Measurements from ENCODE around the gene APOBEC2. TPM values are rescaled to one million over a fixed set of nuclear protein-coding genes. Genes with fewer than 3 reads are reported as not detected.
A peak's percentile ranks its signal among the peaks of the same experiment; 100 is the strongest.

APOBEC2 gene
- total RNA-seq, 1 experiment from 2014 or later = 4.8 TPM

DNA sequence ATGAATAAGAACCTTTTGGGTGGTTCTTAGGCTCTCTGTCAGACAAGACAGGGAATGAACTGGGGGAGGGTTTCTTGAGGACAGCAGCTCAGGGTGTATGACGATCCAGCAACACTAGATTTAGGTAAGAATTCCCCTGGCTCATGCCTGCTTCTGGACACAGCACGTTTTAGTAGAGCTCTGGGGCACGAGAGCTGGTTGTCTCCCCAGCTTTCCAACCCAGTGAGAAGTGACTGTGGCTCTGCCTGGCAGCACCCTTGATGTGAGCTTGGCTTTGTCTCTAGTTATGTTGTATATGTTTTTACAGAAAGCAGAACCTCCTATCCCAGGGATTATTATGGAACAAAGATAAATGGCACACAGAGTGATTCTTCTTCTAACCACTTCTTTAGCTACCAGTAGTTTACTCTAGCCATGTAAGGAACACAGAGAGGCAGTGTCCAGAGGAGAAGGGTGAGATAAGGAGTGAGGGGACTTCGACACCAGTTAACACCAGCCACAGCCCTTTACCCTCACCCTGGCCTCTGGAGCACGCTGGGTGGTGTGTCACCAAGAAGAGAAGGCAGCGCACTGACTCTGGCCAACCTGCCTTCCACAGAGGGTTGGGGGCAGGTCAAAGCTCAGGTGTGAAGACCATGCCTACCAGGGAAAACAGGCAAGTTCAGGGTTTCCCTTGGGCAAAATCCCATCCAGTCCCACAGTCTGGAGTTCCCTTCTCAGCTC is 3.9 kb downstream of the APOBEC2 start:
- Mint-ChIP-seq H3K4me1 (ENCODE audit: low read depth, unreplicated experiment) (peaks cover 78% of the 10 kb centered on the region), H3K9me3 (ENCODE audit: unreplicated experiment) (peaks cover 9% of the 10 kb centered on the region), H3K27ac (ENCODE audit: unreplicated experiment) (peak overlapping the region; percentile 65), H3K4me3 (ENCODE audit: unreplicated experiment) (peak overlapping the region; percentile 7), H3K27me3 (ENCODE audit: insufficient read depth, unreplicated experiment) (no peaks in the 10 kb centered on the region), H3K36me3 (ENCODE audit: insufficient read depth, unreplicated experiment) (peaks cover 20% of the 10 kb centered on the region)
- H3K4me1 ChIP-seq = peaks cover 94% of the 10 kb centered on the region
- no peaks in the 10 kb centered on the region for H3K27me3 ChIP-seq (replicated peaks; ENCODE audit: control insufficient read depth, insufficient read depth, low read length)
- H3K36me3 ChIP-seq (ENCODE audit: control insufficient read depth, insufficient read depth, low read length) = no peaks in the 10 kb centered on the region
- H3K4me3 ChIP-seq (ENCODE audit: low read depth, low read length) = no peak overlapping the region
- CTCF ChIA-PET = no interaction called here
- intact Hi-C loops (cut with micrococcal nuclease; ENCODE audit: unreplicated experiment) = no loop called here
- POLR2A ChIA-PET = interaction anchor here (2.6 kb wide), 1 partner anchor 15 kb away, joined by 8 read pairs; the partner anchor contains the start of genes NFYA and OARD1
- peak in 1 of 2 experiments; percentile 73 for DNase-seq
- TF ChIP-seq, protein P1, sequence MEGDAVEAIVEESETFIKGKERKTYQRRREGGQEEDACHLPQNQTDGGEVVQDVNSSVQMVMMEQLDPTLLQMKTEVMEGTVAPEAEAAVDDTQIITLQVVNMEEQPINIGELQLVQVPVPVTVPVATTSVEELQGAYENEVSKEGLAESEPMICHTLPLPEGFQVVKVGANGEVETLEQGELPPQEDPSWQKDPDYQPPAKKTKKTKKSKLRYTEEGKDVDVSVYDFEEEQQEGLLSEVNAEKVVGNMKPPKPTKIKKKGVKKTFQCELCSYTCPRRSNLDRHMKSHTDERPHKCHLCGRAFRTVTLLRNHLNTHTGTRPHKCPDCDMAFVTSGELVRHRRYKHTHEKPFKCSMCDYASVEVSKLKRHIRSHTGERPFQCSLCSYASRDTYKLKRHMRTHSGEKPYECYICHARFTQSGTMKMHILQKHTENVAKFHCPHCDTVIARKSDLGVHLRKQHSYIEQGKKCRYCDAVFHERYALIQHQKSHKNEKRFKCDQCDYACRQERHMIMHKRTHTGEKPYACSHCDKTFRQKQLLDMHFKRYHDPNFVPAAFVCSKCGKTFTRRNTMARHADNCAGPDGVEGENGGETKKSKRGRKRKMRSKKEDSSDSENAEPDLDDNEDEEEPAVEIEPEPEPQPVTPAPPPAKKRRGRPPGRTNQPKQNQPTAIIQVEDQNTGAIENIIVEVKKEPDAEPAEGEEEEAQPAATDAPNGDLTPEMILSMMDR (IDR thresholded peaks at IDR 0.05; ENCODE audit: insufficient read depth in 1 of 2, low read depth in 1 of 2, low read length in 1 of 2, severe bottlenecking in 1 of 2, unreplicated experiment in 1 of 2) = no peak
- no peaks in the 10 kb centered on the region for H3K9me3 ChIP-seq
- BruUV-seq (replicated peaks) = no TSS peak

DNA sequence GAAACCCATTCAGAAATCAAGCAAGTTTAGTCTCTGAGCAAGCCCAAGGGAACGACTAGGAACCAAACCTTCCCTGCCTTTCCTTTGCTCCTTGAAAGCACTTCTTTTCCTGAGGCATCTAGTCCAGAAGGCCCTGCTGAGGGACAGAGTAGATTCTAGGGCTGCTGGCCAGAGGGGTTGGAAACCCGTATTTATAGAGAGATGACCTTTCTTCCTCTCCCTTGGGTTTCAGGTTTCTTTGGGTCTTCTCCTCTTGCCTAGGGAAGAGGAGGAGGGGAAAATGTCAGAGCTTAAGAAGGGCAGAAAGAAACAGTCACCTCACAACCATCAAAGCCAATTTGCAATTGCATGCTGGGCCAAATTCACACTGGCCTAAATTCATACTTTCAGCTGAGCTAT is 5.8 kb downstream of the APOBEC2 start:
- BruUV-seq (replicated peaks) = no TSS peak
- Histone ChIP-seq H3K36me3 (ENCODE audit: control insufficient read depth, insufficient read depth, low read length) (no peaks in the 10 kb centered on the region), H3K9me3 (no peaks in the 10 kb centered on the region), H3K4me1 (peaks cover 95% of the 10 kb centered on the region), H3K4me3 (ENCODE audit: low read depth, low read length) (no peak overlapping the region), H3K27me3 (replicated peaks; ENCODE audit: control insufficient read depth, insufficient read depth, low read length) (no peaks in the 10 kb centered on the region)
- Mint-ChIP-seq H3K27me3 (ENCODE audit: insufficient read depth, unreplicated experiment) (no peaks in the 10 kb centered on the region), H3K4me3 (ENCODE audit: unreplicated experiment) (no peak overlapping the region), H3K4me1 (ENCODE audit: low read depth, unreplicated experiment) (peaks cover 77% of the 10 kb centered on the region), H3K27ac (ENCODE audit: unreplicated experiment) (peak overlapping the region; percentile 65), H3K9me3 (ENCODE audit: unreplicated experiment) (peaks cover 9% of the 10 kb centered on the region), H3K36me3 (ENCODE audit: insufficient read depth, unreplicated experiment) (peaks cover 24% of the 10 kb centered on the region)
- intact Hi-C loops (cut with micrococcal nuclease; ENCODE audit: unreplicated experiment) = no loop called here
- DNase-seq = no peak
- POLR2A ChIA-PET = interaction anchor here (2.6 kb wide), 1 partner anchor 14 kb away, joined by 8 read pairs; the partner anchor contains the start of genes NFYA and OARD1
- CTCF ChIA-PET = interaction anchor here (0.6 to 0.9 kb wide), 3 partner anchors 12 to 457 kb away, joined by 3 to 4 read pairs (median 3); partner anchors contain the start of genes NFYA and OARD1
- TF ChIP-seq, protein P1 (IDR thresholded peaks at IDR 0.05; ENCODE audit: insufficient read depth in 1 of 2, low read depth in 1 of 2, low read length in 1 of 2, severe bottlenecking in 1 of 2, unreplicated experiment in 1 of 2) = no peak

DNA sequence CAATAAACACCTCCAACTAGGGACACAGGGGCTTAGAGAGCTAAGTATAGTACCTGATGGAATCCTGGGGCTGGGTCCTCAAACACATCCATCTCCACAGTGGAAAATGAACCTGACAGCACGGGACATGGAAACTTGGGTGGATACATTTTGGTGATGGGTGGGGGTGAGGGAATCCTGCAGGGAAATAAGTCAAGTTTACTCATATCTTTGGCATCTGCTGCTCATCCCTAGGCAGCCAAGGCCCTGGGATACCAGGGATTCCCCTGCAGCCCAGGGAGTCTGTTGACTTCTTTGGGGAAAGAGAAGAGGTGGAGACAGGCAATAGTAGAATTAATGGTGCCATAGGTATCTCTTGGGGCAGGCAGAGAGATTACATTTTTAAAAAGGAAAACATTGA is 6.6 kb downstream of the APOBEC2 start:
- no peak overlapping the region for H3K4me3 Mint-ChIP-seq (ENCODE audit: unreplicated experiment)
- peak overlapping the region; percentile 65 for H3K27ac Mint-ChIP-seq (ENCODE audit: unreplicated experiment)
- H3K4me1 Mint-ChIP-seq (ENCODE audit: low read depth, unreplicated experiment) = peaks cover 84% of the 10 kb centered on the region
- ChIA-PET CTCF (interaction anchor here (0.9 kb wide), 2 partner anchors 13 kb away, joined by 3 to 4 read pairs; partner anchors contain the start of genes NFYA and OARD1), POLR2A (no interaction called here)
- no TSS peak for BruUV-seq (replicated peaks)
- H3K4me3 ChIP-seq (ENCODE audit: low read depth, low read length) = no peak overlapping the region
- H3K36me3 ChIP-seq (ENCODE audit: control insufficient read depth, insufficient read depth, low read length) = no peaks in the 10 kb centered on the region; the same call in 1 of the 2 replicates
- no peaks in the 10 kb centered on the region for H3K9me3 ChIP-seq
- TF ChIP-seq, protein P1 (IDR thresholded peaks at IDR 0.05; ENCODE audit: insufficient read depth in 1 of 2, low read depth in 1 of 2, low read length in 1 of 2, severe bottlenecking in 1 of 2, unreplicated experiment in 1 of 2) = no peak
- peaks cover 95% of the 10 kb centered on the region for H3K4me1 ChIP-seq
- no peaks in the 10 kb centered on the region for H3K27me3 Mint-ChIP-seq (ENCODE audit: insufficient read depth, unreplicated experiment)
- no peak for DNase-seq
- peaks cover 9% of the 10 kb centered on the region for H3K9me3 Mint-ChIP-seq (ENCODE audit: unreplicated experiment)
- no peaks in the 10 kb centered on the region for H3K27me3 ChIP-seq (replicated peaks; ENCODE audit: control insufficient read depth, insufficient read depth, low read length)
- H3K36me3 Mint-ChIP-seq (ENCODE audit: insufficient read depth, unreplicated experiment) = peaks cover 24% of the 10 kb centered on the region
- intact Hi-C loops (cut with micrococcal nuclease; ENCODE audit: unreplicated experiment) = no loop called here

Data from Caco-2 (cell line).